GM19025 (cell line): ENCODE results near the gene COMT.
"Not testable (repeated sequence)": the region's sequence is repeated elsewhere in the genome, so short reads cannot be mapped to it uniquely, and the experiment has no call there.

ENCODE experiments used
- ATAC-seq: cut with Tn5 transposase; IDR thresholded peaks from one replicate; pipeline ENCODE4 v1.9.1; 2021; ENCODE audit warnings: mild to moderate bottlenecking, low read depth, moderate library complexity; ENCODE audit not compliant: unreplicated experiment

Gene COMT

DNA sequence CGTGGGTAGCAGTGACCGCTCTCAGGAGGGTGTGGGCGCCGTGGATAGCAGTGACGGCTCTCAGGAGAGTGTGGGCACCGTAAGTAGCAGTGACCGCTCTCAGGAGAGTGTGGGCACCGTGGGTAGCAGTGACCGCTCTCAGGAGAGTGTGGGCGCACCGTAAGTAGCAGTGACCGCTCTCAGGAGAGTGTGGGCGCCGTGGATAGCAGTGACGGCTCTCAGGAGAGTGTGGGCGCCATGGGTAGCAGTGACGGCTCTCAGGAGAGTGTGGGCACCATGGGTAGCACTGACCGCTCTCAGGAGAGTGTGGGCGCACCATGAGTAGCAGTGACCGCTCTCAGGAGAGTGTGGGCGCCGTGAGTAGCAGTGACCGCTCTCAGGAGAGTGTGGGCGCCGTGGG is 34.7 kb upstream of the COMT start:
- not testable (repeated sequence) for ATAC-seq

DNA sequence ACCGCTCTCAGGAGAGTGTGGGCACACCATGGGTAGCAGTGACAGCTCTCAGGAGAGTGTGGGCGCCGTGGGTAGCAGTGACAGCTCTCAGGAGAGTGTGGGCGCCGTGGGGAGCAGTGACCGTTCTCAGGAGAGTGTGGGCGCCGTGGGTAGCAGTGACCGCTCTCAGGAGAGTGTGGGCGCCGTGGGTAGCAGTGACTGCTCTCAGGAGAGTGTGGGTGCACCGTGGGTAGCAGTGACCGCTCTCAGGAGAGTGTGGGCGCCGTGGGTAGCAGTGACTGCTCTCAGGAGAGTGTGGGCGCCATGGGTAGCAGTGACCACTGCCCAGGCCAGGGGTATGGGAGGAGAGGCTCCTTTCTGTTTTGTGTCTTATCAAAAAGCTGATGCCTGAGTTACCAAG is 33.7 kb upstream of the COMT start:
- not testable (repeated sequence) for ATAC-seq

- no peak for ATAC-seq
Measured at GRCh38 chr22:19909350-19910179, 32.0 kb upstream of the COMT start.

DNA sequence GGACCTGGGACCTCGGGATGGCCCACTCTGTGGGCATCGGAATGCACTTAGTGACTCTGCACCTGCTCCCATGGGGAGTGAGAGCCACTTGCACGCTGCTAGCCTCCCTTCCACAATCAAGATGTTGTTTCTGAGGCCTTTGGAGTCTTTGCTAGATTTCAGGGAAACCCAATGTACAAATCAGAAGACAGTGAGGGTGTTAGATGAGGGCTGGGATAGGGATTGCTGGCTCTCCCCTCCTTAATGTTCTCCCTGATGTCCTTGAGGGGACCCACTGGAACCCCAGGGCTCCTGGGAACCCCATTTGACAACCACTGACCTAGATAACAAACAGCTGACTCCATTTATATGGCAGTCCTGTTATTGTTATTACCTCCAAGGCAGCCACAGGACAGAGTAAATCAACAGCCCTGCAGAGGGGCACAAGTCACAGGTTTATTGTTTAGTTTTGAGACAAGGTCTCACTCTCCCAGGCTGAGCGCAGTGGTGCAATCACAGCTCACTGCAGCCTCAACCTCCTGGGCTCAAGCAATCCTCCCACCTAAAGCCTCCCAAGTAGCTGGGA is 31.3 kb upstream of the COMT start:
- ATAC-seq: no peak

DNA sequence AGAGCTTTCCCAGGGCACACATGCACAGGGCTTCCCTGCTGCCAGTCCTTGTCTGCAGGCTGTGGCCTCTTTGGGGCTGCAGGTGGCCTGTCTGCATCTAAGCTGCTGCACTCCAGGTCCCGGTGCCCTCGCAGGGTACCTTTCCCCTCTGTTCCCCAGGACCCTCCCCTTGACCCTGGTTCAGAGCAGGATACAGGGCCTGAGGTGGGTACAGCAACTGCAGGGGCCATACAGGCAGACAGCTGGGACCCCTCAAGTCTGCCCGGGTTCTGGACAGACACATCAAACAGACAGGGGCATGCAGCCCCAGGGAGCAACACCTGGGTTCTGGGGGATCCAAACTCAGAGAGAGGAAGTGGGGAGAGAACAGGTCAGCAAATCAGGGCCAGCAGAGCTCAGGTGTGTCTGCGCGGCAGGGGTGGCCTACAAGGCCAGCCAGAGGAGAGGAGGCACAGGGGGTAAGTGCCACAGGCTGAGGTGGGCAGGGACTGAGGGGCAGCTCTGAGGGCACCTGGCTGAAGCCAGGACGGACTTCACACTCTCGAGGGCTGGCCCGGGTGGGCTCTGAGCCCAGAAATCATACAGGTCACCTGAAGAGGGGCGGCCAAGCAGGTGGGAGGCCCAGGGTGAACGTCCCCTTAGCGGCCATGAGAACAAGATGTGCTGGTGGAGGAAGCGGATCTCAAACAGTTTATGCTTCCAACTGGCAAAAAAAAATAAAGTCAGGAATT is 29.9 kb upstream of the COMT start:
- no peak for ATAC-seq

DNA sequence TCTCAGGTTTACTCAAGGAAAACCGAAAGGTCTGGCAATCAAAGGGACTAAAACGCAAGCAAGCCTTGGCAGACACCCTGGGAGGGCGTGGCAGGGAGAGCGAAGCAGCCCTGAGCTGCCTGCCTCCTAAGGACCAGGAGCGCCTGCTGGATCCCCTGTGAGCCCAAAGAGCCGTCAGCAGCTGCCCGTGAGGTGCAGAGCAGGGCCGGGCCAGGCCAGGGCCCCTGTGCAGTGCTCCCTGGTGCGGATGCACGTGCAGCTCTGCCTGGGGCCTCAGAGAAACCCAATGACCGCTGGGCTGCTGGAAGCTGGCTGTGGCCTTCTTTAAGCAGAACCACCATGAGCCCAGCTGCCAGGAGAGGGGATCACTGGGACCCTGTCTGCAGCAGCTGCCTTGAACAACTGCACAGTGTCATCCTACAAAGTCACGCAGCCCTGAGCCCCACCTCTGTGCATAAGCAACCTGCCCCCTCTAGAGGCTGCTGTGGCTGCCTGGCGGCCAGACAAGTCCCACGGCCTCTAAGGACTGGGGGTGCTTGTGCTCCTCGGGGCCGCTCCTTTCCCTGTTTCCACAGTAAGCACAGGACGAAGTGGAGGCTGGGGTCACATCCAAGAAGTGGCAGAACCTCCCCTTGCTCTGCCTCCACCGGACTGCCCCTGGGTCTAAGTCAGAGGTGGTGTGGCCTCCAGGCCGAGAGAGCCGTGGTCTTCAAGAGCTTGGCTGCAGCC is 29.1 kb upstream of the COMT start:
- ATAC-seq: no peak

DNA sequence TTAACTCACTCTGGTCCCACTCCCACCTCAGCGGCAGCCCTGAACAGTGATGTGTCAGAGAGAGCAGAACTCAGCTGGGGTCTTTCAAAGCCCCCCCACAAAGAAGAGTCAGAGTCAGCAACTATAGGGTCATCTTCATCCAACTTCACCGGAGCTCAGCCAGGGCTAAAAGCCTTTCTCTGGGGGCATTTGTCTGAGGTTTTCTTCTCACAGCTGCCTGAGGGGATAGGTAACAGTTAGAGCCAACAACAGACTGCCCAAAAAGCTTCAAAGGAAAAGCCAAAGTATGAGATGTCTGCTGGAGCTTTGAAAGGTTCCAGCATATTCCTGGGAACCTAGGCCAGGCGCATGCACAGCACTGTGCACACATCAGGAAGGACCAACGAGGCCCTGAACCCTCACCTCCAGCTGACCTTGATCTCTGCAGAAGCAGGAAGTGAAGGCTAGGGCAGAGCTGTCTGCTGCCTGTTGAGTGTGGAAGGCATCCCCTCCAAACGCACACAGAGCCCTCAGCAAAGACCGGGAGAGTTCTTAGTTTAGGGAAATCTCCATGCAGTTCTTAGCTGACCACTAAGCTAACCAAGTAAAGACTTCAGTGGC is 28.1 kb upstream of the COMT start:
- no peak for ATAC-seq

- no peak for ATAC-seq
Measured at GRCh38 chr22:19914201-19914943, 27.2 kb upstream of the COMT start.

- no peak for ATAC-seq
Measured at GRCh38 chr22:19915287-19915954, 26.2 kb upstream of the COMT start.

DNA sequence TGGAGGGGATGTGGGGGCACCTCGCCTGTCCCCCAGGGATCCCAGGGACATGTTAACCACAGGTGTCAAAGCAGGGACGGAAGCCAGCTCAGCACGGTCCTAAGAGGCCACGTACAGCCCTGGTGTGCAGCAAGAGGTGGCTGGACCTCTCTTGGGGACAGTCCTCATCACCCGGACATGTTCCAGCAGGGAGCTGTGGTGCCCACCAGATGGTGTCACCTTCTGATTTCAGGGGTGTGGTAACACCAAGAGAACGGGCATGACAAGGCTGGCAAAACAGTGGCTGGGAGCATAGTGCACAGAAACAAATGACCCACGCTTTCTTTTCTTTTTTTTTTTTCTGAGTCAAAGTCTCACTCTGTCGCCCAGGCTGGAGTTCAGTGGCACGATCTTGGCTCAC is 25.6 kb upstream of the COMT start:
- ATAC-seq: no peak

GRCh38 chr22:19916941-19917340 is 24.6 kb upstream of the COMT start:
- ATAC-seq: no peak

DNA sequence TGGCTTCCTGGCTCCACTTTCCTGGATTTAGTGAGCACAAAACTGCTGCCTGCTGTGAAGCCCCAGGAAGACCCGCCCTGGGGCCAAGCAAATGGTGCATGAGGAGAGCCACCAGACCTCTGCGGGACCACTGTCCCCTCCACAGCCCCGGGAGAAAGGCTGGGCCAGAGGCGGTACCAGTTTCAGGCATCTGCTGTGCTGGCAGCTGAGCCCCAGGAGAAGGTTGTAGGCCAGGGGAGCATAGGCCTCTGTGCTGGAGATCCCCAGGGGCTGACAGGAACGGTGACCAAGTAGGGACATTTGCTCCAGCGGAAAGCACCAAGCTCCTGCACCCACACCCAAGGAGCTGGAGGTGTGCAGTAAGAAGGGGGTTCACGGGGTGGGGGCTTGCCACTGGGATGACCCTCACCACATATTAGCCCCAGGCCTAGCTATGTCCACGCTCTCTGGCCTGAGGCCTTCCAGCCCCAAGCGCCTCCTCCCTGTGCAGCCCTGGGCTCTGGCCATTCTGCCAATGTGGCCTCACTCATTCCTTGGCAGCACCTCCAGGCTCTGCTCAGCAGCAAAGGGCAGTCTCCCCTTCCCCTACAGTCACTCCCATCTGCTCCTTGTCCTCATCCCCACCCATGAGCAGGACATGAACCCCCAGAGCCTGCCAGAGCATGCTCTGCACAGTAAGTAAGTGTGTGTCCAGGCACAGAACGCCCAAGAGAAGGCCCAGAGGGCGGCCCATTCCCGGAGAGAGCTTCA is 24.0 kb upstream of the COMT start:
- ATAC-seq: no peak

DNA sequence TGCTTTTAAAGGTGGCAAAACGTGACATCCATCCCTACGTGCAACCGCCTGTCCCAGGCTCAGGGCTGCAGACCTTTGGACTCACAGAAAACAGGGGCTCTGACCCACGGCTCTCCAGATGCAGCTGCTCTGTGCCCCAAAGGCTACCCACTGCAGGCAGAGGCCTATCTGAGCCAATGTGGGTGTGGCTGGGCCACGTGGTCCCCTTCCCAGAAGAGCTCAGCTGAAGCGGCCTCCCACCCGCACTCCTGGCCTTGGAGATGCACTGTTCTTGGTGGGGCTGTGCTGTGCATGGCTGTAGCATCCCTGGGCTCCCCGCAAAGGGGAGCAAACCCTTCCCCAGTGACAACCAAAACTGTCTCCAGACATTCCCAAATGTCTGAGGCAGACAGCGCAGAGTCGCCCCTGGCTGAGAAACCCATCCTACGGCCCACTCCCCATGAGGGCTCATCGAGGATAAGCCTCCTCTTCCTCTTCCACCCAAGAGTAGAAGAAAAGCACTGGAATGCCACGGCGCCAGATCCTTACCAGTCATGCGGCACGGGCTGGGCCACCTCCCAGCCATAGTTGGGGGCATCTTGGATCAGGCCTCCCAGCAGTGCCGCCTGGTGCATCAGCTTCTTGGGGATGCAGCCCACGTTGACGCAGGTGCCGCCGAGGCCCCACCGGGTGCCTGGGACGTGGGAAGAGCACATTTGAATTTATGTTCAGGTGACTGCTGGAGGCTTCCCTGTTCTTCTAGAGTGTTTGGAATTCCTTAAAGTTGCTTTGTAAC is 23.1 kb upstream of the COMT start:
- ATAC-seq: no peak

DNA sequence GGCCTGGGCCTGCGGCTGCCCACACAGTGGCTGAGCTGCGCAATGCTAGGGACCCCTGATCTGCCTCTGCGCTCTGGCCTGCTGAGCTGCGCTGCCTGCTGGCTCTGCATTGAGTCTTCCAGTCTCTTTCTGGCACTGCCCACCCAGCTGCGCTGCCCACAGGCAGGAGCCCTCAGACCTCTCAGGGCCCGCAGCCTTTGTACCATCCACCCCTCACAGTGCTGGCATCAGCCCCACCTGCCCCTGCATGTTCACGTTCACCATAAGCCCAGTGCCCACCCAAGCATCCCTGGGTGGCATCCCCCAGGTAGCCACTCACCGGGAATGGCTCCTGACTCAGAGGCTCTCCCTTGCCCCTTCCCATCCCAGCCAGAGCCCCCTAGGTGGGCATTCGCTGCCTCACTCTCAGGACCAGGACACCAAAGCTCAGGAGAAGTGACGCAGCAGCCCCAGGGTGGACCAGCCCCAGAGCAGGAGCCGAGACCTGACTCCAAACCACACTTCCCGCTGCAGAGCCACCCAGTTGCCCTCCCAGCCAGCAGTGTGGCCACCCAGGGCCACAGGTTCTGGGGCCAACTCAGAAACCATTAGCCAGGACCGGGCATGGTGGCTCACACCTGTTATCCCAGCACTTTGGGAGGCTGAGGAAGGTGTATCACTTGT is 21.7 kb upstream of the COMT start:
- no peak for ATAC-seq

- ATAC-seq: no peak
Measured at GRCh38 chr22:19921544-19922081, 20.0 kb upstream of the COMT start.

DNA sequence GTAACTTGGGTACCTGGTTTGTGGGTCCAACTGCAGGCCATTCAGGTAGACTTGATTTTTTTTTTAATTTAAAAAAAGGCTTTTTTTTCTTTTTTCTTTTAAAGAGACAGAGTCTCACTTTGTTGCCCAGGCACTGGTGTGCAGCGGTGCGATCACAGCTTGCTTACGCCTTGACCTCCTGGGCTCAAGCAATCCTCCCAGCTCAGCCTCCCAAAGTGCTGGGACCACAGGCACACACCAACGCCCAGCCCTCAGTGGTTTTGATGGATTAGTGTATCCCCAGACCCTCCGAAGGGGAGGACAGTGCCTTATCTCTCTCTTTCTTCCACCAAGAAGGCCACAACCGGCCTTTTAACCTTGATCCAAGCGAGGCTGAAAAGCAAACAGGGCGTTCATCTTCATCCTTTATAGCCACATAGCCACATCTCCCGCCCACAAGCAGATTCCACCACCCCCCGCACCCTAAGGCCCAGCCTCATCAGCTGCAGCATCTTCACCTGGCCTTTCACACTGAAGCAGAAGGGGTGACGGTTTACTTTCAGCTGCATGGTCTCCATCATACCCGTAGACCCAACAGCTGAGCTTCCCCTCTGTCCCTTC is 17.6 kb upstream of the COMT start:
- ATAC-seq: no peak

- ATAC-seq: not testable (repeated sequence)
Measured at GRCh38 chr22:19926028-19926427, 15.5 kb upstream of the COMT start.
